SJSA1 (cell line): Measurements from ENCODE around the gene DCLRE1C. TPM values are rescaled to one million over a fixed set of nuclear protein-coding genes. Genes with fewer than 3 reads are reported as not detected.
"Not testable (repeated sequence)": the region's sequence is repeated elsewhere in the genome, so short reads cannot be mapped to it uniquely, and the experiment has no call there.

Experiments
- DNase-seq, 2 experiments: peaks; one replicate each; pipeline ENCODE4 v3.0.0-alpha.2; 2015 to 2020; ENCODE audit warnings: low spot score in 2 of 2, low read depth in 1 of 2
- H3K27ac ChIP-seq: fragments of 250-450 bp; sonication (Bioruptor Pico); 2 replicates; pipeline ENCODE4 v1.5.1; 2020; ENCODE audit warnings: mild to moderate bottlenecking, moderate library complexity
- H3K27me3 ChIP-seq: fragments of 250-450 bp; sonication (Bioruptor Pico); replicated peaks from 2 replicates; pipeline ENCODE4 v1.5.1; 2020; ENCODE audit warnings: mild to moderate bottlenecking, moderate library complexity
- H3K36me3 ChIP-seq: fragments of 250-450 bp; sonication (Bioruptor Pico); 2 replicates; pipeline ENCODE4 v1.5.1; 2020; ENCODE audit warnings: mild to moderate bottlenecking
- H3K4me1 ChIP-seq: fragments of 250-450 bp; sonication (Bioruptor Pico); replicated peaks from 2 replicates; pipeline ENCODE4 v1.6.1; 2021; ENCODE audit warnings: mild to moderate bottlenecking
- H3K4me3 ChIP-seq: fragments of 250-450 bp; sonication (Bioruptor Pico); 2 replicates; pipeline ENCODE4 v1.5.1; 2020; ENCODE audit warnings: mild to moderate bottlenecking
- H3K9me3 ChIP-seq: fragments of 250-450 bp; sonication (Bioruptor Pico); replicated peaks from 2 replicates; pipeline ENCODE4 v1.5.1; 2020; ENCODE audit warnings: mild to moderate bottlenecking
- total RNA-seq: library from RNA; depleted of rRNA; stranded (reverse); fragments of >200 nt; shearing (Covaris generic); gene quantifications from 2 replicates; pipeline ENCODE4 v1.2.3, GENCODE V29; 2014

Gene DCLRE1C
- total RNA-seq, 1 experiment from 2014 or later: 17.2 TPM

DNA sequence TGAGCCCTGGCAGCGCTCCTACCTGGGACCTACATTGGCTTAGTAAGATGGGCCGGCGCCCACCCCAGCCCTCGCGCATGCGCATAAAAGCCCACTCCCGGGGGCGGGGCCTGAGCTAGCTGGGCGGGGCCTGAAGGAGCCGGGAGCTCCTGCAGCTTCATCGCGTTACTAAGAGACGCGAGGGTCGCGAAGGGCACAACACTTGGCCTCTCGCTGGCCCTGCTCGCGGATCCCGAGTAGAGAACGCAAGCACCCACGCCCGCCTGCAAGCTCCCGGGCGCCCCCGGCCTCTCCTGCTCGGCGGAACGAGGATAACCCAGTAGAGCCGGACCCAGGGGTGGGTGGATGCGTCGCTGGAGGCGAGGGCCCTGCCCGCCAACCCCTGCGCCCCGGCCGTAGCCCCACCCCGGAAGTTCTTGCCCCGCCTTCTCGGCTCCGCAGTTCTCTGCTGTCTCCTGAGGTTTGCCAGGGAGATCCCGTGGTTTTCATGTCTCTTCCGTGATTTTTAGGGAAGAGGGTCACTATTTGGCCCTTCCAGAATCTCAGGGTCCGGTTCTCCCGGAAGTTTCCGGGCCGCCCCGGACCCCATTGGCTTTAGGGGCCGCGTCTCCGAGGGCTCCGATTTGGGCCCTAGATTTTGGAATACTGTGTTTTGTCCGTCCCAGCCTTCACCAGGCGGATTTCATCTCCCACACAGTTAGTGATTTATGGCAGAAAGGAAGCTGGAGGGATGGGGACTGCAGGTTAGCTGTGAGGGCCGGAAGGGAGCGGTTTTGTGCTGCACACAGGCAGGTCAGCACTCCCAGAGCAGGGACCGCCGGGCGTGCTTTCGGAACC, 5.5 kb upstream of the DCLRE1C start, which contains the start of gene MEIG1:
Gene MEIG1, plus strand, starts transcription at position 168 of the 837 bp plus-strand sequence. CDS start 7,081 bp downstream, outside the sequence.
- H3K27me3 ChIP-seq: no peaks in the 10 kb centered on the region
- H3K4me1 ChIP-seq: peaks cover 10% of the 10 kb centered on the region; the same call in 1 of the 2 replicates
- no peaks in the 10 kb centered on the region for H3K36me3 ChIP-seq
- H3K27ac ChIP-seq: peak within 1 kb of the TSS; percentile 74
- DNase-seq: peak; percentile 96 to 98
- H3K9me3 ChIP-seq: no peaks in the 10 kb centered on the region
- peak within 1 kb of the TSS; percentile 61 for H3K4me3 ChIP-seq

DNA sequence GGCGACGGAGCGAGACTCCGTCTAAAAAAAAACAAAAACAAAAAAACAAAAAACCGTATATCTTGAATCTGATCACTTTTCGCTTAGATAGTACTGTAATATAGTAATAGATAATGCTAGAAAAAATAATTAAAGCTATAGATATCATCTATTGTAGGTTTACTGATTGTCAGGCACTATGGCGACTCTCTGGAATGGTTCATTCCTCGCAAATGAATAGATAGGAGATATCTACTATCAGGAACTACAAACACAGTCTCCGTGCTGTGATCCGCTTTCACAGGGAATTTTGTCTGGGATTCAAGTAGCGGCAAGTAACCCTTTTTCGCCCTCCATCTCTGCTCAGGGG, 5.0 kb upstream of the DCLRE1C start:
- H3K4me3 ChIP-seq: peak overlapping the region; percentile 61
- no peak for DNase-seq
- no peaks in the 10 kb centered on the region for H3K36me3 ChIP-seq
- peaks cover 11% of the 10 kb centered on the region; the same call in 1 of the 2 replicates for H3K4me1 ChIP-seq
- no peaks in the 10 kb centered on the region for H3K9me3 ChIP-seq
- H3K27me3 ChIP-seq: no peaks in the 10 kb centered on the region
- no peak overlapping the region for H3K27ac ChIP-seq

DNA sequence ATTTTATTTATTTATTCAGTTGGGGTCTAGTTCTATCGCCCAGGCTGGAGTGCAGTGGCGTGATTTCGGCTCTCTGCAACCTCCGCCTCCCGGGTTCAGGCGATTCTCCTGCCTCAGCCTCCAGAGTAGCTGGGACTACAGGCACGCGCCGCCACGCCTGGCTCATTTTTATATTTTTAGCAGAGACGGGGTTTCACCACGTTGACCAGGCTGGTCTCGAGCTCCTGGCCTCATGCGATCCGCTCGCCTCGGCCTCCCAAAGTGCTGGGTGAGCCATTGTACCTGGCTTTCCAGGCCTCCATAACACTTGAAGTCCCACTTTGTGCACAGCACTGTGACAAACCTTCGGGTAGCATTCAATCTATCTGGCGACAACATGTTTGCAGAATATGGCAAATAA, 1.0 kb upstream of the DCLRE1C start:
- Histone ChIP-seq H3K27me3 (no peaks in the 10 kb centered on the region), H3K9me3 (no peaks in the 10 kb centered on the region), H3K36me3 (peaks cover 18% of the 10 kb centered on the region; the same call in 1 of the 2 replicates), H3K27ac (peak overlapping the region; percentile 70), H3K4me3 (peak overlapping the region; percentile 64; the same call in 1 of the 2 replicates), H3K4me1 (peaks cover 14% of the 10 kb centered on the region)
- DNase-seq: no peak

DNA sequence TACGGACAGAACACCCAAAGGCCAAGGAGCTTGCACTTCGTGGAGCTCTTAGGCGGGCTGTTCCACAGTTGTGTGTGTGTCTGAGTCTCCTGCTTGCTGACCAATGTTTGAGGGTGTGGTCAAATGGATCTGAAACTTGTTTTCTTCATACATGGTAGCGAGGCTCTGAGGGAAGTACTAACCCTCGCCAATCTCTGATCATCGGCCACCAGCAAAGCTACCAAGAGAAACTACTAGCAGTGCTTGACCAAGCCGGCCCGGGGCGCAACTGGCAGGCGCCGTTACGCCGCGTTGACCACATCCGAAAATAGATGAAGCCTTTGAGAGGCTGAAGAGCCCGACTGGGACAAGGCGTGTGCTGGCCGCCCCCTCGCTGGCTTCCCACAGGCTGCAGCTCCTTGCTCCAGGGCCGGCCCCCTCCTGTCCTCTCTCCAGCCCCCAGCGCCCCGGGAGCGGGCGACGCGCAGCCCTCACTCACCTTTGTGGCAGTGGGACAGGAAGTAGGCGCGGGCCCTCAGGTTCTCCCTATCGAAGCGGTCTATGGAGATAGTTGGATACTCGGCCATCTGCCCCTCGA, 384 bp downstream of the DCLRE1C start:
- Histone ChIP-seq H3K4me1 (peaks cover 14% of the 10 kb centered on the region), H3K36me3 (peaks cover 31% of the 10 kb centered on the region), H3K9me3 (no peaks in the 10 kb centered on the region), H3K4me3 (peak overlapping the region; percentile 64), H3K27me3 (no peaks in the 10 kb centered on the region), H3K27ac (peak overlapping the region; percentile 70)
- DNase-seq: peak; percentile 66 to 86

DNA sequence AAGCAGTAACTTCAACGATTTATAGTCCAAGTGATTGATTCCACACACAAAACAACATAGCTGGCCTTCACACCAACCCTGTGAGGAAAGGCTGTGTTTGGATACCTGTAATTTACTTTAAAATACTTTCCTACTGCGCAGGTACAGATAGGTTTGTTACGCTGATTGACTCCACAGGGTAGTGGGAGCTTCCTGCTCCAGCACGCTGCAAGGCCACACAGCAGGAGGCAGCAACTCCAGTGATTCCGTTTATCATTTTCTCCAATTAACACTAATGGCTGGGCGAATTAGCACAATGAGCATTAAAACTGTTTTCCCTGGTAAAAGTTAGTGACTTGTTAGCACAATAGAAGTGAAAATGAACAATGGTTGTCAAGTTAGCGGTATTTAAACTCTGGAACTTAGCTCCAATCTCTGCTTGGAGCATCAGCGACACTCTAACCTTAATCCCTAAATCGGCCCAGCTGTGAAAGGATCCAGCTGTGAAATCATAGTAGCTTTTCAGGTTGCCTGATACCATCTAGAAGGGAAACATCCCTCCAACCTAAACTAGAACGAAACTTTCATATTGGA, 959 bp downstream of the DCLRE1C start:
- Histone ChIP-seq H3K27ac (peak overlapping the region; percentile 70), H3K27me3 (no peaks in the 10 kb centered on the region), H3K36me3 (peaks cover 35% of the 10 kb centered on the region), H3K4me1 (peaks cover 14% of the 10 kb centered on the region), H3K9me3 (no peaks in the 10 kb centered on the region), H3K4me3 (peak overlapping the region; percentile 64)
- no peak for DNase-seq

DNA sequence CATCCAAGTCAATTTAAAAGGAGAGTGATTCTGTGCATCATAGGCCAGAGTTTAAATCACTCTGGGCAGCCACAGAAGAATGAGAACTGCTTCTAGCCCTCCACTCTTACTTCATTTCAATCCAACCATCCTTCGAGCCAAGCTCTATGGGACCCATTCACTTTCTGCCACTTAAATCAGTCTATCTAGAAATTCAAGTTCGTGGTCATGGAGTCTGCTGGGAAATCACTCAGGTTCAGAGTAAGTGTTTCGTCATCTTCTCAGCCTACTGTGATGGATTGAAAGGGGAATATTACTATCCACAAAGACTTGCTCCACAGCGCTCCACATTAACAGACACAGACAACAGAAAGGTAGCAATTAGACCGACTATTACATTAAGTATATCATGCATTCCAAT, 4.6 kb downstream of the DCLRE1C start:
- H3K4me3 ChIP-seq: no peak overlapping the region
- H3K9me3 ChIP-seq: no peaks in the 10 kb centered on the region
- peaks cover 64% of the 10 kb centered on the region for H3K36me3 ChIP-seq
- no peak overlapping the region for H3K27ac ChIP-seq
- H3K27me3 ChIP-seq: no peaks in the 10 kb centered on the region
- DNase-seq: no peak
- peaks cover 7% of the 10 kb centered on the region for H3K4me1 ChIP-seq

DNA sequence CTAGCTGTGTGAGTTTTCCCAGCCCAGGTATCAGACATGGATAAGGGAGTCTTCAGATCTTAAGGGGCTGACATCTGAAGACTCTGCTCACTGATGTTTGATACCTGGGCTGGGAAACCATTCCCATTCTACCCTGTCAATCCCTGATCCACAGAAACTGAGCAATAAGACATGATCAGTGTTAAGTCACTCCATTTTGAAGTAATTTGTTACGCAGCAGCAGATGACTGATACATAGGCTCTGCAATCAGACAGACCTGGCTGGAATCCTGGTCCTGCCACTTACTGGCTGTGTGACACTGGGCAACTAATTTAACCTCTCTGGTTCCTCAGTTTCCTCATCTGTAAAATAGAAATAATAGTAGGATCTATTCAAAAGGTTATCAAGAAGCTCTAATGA, 6.6 kb downstream of the DCLRE1C start:
- Histone ChIP-seq H3K27me3 (no peaks in the 10 kb centered on the region), H3K4me3 (no peak overlapping the region), H3K36me3 (peaks cover 65% of the 10 kb centered on the region), H3K4me1 (no peaks in the 10 kb centered on the region), H3K9me3 (no peaks in the 10 kb centered on the region), H3K27ac (no peak overlapping the region)
- no peak for DNase-seq

DNA sequence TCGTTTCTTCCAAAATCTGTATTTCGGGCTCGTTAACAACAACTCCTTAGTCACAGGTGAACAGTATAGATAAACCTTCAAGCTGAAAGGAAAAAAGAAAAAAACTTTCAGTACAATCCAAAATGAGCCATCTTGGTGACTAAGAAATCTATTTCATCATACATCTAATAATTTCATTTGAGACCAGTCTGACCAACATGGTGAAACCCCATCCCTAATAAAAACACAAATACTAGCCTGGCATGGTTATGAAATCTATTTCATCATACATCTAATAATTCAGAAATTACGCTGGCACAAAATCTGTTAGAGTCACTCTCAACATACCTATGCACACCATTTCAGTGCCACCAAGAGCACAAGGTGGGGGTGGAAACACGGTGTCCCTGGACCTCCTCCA, 8.8 kb downstream of the DCLRE1C start:
- no peak overlapping the region for H3K4me3 ChIP-seq
- no peak overlapping the region for H3K27ac ChIP-seq
- no peaks in the 10 kb centered on the region for H3K27me3 ChIP-seq
- H3K4me1 ChIP-seq: no peaks in the 10 kb centered on the region
- no peaks in the 10 kb centered on the region for H3K9me3 ChIP-seq
- DNase-seq: no peak
- H3K36me3 ChIP-seq: peaks cover 53% of the 10 kb centered on the region

DNA sequence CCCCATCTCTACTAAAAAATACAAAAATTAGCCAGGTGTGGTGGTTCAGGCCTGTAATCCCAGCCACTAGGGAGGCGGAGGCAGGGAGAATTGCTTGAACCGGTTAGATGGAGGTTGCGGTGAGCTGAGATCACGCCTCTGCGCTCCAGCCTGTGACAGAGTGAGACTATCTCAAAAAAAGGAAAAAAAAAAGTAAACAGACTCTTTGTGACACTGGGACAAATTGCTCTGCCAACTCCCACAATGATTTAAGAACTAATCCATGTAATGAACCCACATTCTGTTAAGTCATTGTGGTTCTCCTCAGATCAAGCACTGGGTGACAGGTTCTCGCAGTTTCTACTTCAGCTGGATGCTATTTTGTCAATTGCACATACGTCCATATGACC, 11.0 kb downstream of the DCLRE1C start:
- H3K27me3 ChIP-seq, H3K9me3 ChIP-seq, DNase-seq, H3K27ac ChIP-seq, H3K4me3 ChIP-seq, H3K4me1 ChIP-seq: not testable (repeated sequence)
- H3K36me3 ChIP-seq: peaks cover 39% of the 10 kb centered on the region

DNA sequence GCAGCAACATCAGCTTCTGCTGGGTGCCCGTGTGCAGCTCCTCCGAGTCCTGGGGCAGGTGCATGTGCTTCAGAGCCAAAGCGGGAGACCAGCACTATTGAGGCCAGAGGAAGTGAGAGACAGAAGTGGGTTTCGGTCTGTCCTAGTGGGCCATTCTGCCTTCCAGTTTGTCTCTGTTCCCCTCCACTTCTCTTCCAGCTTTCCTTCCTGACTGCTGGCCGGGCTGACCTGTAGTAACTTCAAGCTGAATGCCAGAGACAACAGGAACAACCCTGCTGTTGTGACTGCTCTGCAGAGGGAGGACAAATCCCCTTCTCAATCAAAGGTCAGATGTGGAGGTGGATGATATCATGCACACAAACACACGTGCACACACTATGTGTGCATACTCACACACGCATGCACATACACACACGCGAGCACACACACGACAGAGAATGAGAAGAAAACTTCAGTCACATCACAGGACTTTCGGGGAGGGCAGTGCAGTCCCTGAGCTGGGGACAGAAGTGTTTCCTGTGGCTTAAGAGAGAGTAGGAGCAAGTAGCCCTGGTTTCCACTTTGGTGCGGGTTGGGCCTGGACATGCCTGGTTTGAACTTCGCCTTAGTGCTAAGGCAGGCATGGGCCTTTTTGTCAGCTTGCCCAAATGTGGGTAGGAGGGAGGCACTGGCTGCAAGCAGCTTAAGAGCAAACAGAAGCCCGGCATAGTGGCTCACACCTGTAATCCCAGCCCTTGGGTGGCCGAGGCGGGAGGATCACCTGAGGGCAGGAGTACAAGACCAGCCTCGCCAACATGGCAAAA, 11.5 kb downstream of the DCLRE1C start:
- not testable (repeated sequence) for H3K9me3 ChIP-seq, H3K27ac ChIP-seq, H3K4me3 ChIP-seq, H3K27me3 ChIP-seq, DNase-seq, H3K4me1 ChIP-seq
- peaks cover 33% of the 10 kb centered on the region for H3K36me3 ChIP-seq

DNA sequence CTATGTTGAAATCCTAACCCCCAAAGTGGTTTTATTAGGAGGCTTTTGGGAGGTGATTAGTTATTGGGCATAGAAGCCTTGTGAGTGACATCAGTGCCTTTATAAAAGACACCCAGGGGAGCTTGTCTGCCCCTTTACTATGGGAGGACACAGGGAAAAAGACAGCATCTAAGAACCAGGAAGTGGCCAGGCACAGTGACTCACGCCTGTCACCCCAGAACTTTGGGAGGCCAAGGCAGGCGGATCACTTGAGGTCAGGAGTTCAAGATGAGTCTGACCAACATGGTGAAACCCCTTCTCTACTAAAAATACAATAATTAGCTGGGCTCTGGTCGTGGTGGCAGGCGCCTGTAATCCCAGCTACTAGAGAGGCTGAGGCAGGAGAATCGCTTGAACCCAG, 14.9 kb downstream of the DCLRE1C start:
- H3K4me1 ChIP-seq, DNase-seq, H3K9me3 ChIP-seq, H3K27me3 ChIP-seq, H3K27ac ChIP-seq, H3K4me3 ChIP-seq: not testable (repeated sequence)
- H3K36me3 ChIP-seq: peaks cover 25% of the 10 kb centered on the region

DNA sequence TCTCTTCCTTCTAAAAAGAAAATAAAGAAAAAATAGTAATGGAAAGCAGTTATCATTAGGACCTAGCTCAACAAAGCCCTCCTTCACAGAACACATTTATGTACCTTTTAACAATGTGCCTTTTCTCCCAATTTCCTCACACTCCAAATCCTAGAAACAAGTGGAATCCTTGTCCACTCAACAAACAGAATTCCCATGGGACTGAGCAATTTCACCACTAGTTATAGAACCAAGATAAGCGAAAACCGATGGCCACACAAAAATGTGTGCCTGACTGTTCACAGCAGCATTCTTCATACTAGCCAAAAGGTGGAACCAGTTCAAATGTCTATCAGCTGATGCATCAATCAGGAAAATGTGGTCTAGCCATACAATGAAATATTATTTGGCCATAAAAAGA, 17.3 kb downstream of the DCLRE1C start:
- no peak overlapping the region for H3K4me3 ChIP-seq
- no peaks in the 10 kb centered on the region for H3K27me3 ChIP-seq
- DNase-seq: no peak
- no peaks in the 10 kb centered on the region for H3K9me3 ChIP-seq
- H3K27ac ChIP-seq: no peak overlapping the region
- no peaks in the 10 kb centered on the region for H3K4me1 ChIP-seq
- peaks cover 38% of the 10 kb centered on the region for H3K36me3 ChIP-seq

DNA sequence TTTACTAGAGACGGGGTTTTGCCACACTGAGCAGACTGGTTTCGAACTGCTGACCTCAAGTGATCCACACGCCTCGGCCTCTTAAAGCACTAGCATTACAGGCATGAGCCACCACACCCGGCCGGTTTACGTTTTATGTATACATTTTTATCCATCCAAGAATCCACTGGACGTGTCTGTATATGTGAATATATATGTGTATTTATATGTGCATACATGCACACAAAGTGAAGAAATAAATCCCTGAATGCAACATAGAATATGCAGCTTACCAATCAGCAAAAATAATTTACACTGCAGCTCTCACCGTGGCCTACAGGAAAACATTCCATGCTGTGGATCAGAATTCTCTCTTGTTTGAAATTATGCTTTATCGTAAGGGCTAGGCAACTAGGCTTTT, 23.3 kb downstream of the DCLRE1C start:
- DNase-seq: no peak
- H3K4me3 ChIP-seq: no peak overlapping the region
- no peaks in the 10 kb centered on the region for H3K27me3 ChIP-seq
- peaks cover 68% of the 10 kb centered on the region for H3K36me3 ChIP-seq
- H3K4me1 ChIP-seq: no peaks in the 10 kb centered on the region
- no peak overlapping the region for H3K27ac ChIP-seq
- H3K9me3 ChIP-seq: 0 out of 2 replicates have a peak, but pooled peaks cover under 1% of the 10 kb centered on the region
